ENCODE results near the gene CC2D2A.
"Not testable (repeated sequence)": the region's sequence is repeated elsewhere in the genome, so short reads cannot be mapped to it uniquely, and the experiment has no call there.

CC2D2A gene

DNA sequence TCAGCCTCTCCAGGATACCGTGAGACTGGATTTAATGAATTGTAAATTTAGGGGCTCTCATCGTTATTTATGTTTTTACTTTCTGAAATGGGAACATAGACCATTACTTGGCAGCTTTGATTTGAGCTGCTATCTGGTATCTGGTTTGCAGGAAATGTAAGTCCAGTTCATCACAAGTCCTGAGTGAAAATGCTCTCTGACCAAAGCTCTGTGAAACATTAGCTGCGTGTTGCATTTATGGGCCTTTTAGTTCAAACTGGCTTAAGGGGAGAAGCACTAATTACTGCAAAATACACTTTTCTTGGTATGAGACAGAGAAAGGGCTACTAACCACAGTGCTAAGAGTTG lies 420 bp downstream of the CC2D2A start:
- DNase-seq, result no peak

DNA sequence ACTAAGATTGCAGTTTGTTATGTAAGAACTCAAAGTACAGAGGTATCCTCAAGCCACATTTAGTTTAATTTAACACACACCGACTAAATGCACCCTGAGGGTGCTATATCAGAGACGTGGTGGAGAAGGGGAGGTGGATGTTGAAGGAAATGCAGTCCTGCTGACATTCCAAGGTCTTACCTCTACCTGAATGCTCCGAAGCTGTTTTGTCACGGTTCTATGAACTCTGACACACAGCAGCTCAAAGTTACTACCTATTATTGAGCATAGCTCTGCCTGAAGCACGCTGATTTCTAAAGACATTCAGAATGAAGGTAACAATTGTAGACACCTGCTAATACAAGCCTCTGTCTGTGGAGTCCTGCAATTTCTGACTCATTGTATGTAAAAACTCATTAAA lies 6.7 kb downstream of the CC2D2A start:
- DNase-seq, result no peak

DNA sequence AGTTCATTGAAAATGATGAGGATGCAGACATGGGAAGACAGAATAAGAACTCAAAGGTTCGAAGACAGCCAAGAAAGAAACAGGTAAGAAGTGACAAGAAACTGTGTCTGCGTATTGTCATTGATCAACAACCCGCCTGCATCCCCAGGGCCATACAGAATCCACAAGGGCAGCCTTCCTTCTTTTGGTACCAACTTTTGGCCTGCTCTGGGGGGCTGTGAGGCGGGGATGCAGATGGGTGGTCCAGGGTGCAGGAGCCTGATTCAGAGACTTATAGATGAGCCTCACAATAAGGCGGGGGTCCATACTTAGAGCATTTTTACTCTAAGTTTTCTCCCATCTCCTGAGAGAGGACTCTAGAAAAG lies 9.0 kb downstream of the CC2D2A start:
- no peak for DNase-seq

DNA sequence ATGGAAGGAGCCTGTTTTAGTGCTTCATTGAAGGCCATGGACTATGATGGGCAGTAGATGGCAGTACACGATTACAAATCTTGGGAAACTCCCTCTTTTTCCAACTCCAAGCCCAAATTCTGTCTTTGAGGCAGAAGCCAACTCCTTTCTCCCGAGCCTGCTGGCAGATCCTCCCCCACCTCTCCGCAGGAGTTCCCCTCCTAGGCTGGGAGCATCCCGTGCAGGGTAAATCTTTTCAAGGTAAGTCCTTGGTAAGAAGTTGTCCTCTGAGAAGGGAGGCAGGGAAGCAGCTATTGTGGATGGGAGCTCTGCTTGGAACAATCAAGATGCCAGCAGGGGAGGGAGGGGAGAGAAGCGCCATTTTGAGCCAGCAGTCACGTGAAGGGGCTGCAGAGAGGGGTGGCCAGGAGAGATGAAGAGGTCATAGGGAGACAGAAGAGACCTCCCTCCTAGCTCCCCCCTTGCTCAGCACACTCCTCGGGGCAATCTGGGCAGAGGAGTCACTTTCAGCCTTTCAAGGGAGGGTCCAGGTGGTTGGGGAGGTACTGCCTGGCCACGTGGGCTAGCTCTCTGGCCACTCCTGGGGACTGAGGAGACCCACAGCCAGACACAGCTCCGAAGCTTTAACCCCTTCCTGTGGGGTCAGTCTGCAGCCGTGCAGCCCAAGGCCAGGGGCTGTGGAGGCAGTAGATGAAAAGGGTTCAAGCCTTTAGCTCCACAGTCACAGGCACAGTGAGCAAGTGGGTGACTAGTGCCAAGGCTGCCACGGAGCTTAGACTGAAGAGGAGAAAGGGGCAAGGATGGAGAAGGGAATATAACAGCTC lies 9.6 kb downstream of the CC2D2A start:
- no peak for DNase-seq

DNA sequence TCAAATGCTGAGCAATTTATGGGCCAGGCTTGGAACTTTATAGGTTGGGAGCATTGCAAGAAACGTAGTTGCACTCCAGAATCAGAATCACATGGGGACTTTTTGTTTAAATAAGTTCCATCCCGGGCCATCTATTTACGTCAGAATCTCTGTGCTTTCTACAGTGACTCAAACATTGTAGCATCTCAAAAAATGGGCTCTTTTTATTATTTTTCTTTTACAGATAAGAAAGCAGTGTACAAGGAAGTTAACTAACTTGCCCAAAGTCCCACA lies 10.2 kb downstream of the CC2D2A start:
- no peak for DNase-seq

DNA sequence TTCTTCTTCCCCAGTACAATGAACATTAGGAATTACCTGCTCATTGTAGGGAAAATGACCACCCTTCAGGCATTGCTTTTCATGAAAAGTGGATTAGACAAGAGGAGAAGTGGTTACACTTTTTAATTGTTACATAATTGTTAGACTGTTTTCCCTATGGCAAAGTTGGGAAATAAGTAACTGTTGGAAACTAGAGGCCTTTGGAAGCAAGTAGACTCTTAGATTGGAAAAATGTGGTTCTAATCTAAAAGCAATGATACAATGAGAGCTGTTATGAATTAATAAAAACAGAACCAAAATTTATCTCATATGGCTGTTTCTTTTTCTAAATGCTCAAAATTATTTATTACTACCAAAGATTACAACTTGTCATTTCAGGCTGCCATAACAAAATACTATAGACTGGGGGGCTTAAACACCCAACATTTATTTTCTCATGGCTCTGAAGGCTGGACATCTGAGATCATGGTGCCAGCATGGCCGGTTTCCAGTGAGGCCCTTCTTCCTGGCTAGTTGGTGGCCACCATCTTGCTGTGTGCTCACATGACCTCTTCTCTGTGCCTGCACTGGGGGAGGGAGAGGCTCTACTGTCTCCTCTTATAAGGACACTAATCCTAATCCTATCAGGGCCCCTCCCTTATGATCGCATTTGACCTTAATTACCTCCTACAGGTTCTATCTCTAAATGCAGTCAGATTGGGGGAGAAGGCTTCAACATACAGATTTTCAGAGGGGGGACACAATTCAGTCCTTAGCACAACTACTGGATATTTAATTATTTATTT lies 12.5 kb downstream of the CC2D2A start:
- DNase-seq, result no peak

DNA sequence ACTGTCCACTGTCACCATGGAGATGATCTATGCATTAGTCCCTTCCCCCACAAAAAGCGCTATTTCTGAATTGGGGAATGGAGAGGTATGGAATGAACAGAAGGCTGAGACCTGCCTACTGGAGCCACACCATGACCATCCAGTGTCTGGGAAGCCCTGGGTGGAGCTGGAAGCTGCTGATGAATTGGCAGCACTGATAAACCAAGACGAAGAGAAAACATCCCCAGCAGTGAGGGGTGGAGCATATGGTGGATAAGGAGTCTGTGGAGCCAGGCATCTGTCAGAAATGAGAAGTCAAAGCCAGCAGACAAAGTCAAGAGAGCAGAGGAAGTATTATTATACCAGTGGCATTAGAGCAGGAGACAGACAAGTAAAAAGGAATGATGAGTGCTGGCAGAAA lies 13.2 kb downstream of the CC2D2A start:
- DNase-seq, result no peak

DNA sequence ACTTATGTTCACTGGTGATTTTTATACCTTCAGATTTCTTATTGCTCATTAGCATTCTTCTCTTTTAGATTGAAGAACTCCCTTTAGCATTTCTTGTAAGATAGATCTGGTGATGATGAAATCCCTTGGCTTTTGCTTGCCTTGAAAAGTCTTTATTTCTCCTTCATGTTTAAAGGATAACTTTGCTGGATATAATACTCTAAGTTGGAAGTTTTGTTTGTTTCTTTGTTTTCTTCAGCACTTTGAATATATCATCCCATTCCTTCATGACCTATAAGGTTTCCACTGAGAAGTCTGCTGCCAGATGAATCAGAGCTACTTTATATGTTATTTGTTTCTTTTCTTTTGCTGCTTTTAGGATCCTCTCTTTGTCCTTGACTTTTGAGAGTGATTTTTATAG lies 18.5 kb downstream of the CC2D2A start:
- DNase-seq, result no peak

DNA sequence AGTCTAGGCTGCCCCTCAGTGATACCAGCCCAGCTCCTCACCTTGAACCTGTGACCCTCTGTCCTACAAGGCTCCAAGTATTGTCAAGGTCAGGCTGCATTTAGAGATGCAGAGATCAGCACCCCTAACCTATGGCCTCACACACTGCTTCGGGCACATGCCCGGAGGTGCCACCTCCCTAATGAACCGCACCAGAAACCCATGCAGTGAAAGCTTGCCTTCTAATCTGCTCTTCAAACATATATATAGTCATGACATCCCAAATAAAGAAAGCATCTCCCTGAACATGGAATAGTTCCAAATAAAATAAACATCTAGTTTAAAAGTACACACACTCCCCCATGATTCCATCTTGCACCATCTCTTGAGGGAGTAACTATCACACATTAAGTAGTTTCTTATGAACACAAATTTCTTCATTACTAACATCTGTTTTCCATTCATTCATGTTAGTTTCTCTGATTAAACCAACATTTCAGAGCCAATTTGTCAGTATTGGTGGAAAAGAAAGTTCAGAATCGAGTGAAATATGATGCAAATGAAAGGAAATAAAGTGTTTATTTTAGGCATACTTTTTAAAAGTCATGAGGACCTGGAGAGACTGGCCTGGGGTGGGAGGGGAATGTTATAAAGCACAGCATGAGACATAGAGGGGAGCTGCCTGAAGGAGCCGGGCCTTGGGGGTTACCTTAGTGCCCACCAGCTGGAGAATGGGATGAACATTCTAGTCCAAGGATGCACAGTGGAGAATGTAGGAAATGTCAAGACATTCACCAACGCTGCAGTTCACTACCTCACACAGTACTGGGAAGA lies 19.2 kb downstream of the CC2D2A start:
- DNase-seq, result no peak

DNA sequence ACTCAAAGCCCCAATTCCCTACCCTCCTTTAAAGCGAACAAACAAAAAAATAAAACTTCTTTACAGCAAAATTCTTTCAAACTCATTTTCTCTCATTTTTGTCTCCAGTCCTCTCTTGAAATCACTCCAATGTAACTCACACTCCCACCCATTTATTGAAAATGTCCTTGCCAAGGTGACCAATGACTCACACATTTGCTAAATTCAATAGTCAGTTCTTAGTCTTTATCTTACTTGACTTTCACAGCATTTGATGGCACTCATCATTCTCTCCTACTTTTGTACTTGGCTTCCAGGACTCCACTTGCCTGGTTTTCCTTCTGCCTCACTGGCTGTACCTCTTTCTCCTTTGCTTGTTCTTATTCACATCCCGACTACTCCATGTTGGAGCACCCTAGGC lies 19.9 kb downstream of the CC2D2A start:
- no peak for DNase-seq

DNA sequence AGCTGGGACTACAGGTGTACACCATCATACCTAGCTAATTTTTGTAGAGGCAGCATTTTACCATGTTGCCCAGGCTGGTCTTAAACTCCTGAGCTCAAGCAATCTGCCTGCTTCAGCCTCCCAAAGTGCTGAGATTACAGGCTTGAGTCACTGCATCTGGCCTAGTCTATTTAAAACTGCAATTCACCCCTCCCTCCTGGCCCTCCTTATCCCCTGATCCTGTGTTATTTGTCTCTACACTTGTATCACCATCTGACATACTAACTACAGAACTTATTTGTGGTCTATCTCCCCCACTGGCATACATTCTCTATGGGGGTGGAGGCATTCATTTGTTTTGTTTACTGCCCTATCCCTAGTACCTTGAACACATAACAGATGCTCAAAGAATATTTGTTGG lies 23.7 kb downstream of the CC2D2A start:
- DNase-seq, result no peak

DNA sequence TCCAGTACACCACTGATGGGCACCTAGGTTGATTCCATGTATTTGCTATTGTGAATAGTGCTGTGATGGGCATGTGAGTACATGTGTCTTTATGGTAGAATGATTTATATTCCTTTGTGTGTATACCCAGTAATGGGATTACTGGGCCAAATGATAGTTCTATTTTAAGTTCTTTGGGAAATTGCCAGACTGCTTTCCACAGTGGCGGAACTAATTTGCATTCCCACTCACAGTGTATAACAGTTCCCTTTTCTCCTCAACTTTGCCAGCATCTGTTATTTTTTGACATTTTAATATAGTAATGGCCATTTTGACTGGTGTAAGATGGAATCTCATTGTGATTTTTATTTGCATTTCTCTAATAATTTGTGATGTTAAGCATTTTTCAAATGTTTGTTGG lies 25.9 kb downstream of the CC2D2A start:
- no peak for DNase-seq

DNA sequence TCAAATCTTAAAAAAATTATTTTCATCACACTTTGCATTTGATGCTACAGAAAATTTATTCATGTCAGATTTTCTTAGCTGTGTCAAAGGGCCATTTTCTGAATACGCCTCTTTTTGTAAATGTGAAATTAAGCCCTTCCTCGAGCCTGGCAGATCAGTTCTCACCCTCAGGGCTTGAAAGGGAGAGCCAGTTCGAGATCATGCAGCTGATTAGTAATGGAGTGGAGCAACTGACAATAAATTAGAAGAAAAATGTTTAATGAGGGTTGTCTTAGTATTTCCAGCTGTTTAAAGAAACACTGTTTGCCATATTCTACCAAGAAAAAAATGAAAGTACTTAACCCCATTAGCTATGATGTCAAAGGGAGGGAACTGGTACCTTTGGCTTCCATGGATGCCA lies 28.7 kb downstream of the CC2D2A start:
- no peak for DNase-seq

DNA sequence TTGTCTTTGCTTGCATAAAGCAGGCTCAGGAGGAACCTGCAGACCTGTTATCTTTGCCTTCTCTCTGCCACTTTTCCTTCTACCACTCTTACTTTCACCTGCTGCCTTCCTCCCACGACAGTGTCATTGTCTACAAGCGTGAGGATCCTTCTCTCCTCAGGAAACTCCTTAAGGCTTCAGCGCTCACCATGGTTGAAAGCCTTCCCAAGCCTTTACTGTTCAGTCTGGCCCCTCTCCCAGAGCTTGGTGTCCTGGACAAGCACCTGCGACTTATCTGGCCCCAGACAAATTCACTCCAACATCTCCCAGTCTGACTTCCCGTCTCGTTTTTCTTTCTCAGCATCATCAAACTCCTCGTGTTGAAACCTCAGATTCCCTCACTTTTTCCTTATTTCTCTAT lies 31.0 kb downstream of the CC2D2A start:
- no peak for DNase-seq

DNA sequence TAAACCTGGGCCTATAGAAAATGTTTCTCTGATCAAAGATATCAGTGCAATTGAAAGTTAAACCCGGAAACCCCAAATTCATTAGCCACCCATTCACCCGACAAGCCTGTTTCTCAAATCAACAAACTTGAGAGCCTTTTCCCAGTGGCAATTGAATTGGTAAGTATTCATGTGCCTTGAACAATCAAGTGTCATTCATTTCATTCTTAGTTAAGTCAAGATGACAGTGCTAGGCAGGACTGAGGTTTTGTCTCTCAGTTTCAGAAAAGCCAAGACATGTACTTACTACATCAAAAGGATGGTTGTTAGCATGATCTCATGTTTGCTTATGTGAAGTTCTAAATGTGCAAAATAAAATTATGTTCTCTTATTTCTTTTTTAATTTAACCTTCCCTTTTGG lies 32.3 kb downstream of the CC2D2A start:
- DNase-seq, result no peak

DNA sequence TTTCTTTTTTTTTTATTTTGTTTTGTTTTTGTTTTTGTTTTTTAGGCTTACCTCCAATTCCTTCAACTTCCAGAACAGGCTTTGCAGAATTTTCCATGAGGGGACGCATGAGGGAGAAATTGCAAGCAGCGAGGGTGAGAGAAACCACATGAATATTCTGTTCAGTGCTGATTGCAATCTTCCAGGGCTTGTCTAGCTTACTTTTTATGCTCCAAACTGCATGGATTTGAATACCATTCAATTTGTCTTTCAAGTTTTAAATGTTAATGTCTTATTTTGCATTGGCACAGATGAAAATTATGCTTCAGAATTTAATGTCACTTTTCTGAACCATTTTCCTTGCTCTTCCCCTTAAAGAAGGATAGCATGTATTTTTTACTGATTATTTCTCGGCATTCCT lies 32.7 kb downstream of the CC2D2A start:
- DNase-seq, result no peak

DNA sequence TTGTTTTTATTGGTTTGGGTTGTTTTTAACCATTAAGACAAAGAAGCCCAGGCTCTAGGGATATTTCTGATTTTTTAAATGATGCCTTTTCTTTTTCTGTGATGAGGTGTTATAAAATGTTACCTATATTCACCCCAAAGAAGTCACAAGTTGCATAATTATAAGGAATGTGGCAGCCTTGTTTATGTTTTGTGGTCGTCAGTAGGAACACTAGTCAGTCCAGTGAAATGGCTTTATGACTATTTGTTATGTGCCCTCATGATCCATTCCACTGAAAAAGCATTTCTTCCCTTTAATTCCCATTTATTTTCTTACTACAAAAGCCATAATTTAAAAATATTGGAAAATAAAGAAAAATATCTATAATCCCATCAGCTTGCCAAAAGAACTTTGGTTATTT lies 34.4 kb downstream of the CC2D2A start:
- DNase-seq, result no peak

DNA sequence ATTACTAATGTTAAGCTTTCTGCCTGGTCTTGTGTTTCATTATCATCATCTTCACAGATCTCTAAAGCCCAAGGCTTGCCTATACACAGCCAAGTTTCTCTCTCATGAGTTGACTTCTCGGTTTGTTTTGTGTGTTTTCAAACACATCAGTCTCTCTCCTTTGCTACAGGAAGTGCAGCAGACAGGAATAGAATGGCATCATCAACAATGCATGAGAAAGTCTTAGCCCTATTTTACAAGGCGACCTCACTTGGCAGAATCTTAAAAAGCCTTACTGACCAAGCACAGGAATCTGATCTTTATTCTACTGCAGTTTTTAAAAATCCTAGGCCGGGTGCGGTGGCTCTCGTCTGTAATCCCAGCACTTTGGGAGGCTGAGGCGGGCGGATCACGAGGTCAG lies 36.8 kb downstream of the CC2D2A start:
- DNase-seq, result no peak

DNA sequence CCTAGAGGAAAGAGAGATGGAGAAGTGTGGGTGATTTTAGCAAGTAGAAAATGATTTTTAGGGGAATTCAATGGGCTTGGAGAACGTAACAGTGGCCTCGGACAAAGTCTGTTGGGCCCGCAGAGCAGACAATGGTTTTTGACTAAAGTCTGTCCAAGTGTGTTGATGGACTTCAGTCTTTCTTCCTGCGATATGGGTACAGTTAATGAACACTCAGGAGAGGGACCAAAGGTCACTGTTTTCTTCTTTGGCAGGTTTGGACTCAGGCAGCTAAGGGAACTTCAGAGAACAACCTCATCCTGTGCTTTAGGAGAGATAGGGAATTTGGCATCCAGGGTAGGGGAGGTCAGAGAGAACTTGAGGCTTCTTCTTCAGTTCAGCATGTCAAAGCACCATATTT lies 38.0 kb downstream of the CC2D2A start:
- no peak for DNase-seq

DNA sequence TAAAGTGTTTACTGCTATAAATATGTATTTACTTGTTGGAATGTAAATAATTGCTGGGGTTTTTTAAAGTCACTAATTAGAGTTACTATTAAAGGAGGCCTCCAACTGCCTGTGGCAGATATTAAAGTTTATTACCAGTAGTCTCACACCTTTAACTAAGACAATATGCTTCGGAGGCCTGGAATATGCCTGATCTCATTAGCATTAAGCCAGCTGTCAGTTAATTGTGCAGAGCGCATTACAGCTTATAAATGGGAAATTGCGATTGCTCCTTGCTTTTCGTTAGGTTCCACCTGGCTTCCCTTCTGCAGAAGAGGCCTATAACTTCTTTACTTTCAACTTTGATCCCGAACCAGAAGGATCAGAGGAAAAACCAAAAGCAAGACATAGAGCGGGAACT lies 41.3 kb downstream of the CC2D2A start:
- no peak for DNase-seq

DNA sequence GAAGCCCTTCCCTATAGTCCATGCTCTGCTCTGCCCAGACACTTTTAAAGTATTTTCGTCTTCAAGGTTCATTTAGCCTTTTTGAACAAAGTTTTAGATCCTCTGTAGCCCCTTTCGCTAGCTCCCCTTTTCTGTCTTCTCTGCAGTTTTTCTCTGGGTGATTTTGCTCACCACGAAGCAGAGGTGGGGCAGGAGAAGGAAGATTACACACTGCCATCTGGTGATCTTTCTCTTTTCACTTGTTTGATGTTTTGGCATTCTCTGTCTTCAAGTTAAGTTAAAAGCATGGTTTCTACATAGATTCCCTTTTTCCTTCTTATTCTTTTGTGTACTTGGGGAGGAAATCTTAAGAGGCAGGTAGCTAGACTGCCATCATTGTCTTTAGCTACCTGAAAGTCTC lies 43.9 kb downstream of the CC2D2A start:
- DNase-seq, result no peak

DNA sequence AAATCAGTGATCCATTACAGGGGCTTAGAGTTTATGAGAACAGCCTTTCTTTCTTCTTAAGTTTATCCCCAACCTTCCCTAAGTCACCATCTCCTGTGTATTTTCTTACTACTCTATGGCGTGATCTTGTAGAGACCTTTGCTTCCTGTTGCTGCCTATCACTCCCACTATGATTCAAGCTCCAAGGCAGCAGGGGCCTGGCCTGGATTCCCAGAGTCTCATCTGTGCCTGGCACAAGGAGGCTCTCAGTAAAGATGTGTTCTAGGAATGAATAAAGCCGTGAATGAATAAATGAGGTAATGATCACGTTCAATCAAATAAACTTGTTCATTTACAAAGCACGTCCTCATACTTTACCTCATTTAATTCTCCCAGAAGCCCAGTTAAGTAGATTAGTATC lies 45.4 kb downstream of the CC2D2A start:
- no peak for DNase-seq

DNA sequence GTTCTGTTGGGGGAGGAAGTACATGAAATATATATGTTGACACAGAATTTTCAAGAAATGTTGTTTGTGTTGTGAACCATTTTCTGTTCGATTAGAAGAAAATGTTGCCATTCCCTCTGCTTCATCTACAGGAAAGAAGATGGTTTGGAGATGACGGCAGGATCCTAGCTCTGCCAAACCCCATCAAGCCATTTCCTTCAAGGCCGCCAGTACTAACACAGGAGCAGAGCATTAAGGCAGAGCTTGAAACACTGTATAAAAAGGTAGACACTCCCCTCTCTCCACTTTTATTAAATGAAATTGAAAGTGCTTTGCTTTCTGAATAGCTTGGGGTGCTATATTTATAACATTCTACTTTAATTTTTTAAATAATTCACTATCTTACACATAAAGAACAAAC lies 46.8 kb downstream of the CC2D2A start:
- no peak for DNase-seq

DNA sequence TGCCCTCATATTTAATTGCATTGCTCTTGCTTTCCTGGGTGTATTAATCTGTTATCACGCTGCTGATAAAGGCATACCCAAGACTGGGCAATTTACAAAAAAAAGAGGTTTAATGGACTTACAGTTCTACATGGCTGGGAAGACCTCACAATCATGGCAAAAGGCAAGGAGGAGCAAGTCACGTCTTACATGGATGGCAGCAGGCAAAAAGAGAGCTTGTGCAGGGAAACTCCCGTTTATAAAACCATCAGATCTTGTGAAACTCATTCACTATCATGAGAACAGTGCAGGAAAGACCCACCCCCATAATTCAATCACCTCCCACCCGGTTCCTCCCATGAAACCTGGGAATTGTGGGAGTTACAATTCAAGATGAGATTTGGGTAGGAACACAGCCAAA lies 48.0 kb downstream of the CC2D2A start:
- not testable (repeated sequence) for DNase-seq
